ENCODE measurements around the gene PIGC. TPM values are rescaled to one million over a fixed set of nuclear protein-coding genes. Genes with fewer than 3 reads are reported as not detected.

The PIGC gene
- total RNA-seq, 2 donors from 2014 or later = 24.0 to 24.3 TPM

GRCh38 chr1:172465617-172466016, 21.7 kb upstream of the PIGC start:
- H3K4me1 Mint-ChIP-seq = peaks cover 15% of the 10 kb centered on the region
- H3K27me3 ChIP-seq (ENCODE audit: control insufficient read depth, insufficient read depth, low read length, poor library complexity, severe bottlenecking) = peaks cover 3% of the 10 kb centered on the region
- no peaks in the 10 kb centered on the region for H3K9me3 Mint-ChIP-seq

GRCh38 chr1:172460887-172461315, 17.0 kb upstream of the PIGC start:
- no peaks in the 10 kb centered on the region for H3K36me3 Mint-ChIP-seq (ENCODE audit: low read depth)
- no peaks in the 10 kb centered on the region for H3K4me1 ChIP-seq (ENCODE audit: control insufficient read depth, insufficient read depth, low read length)
- H3K36me3 ChIP-seq (ENCODE audit: control insufficient read depth, insufficient read depth, low read length) = no peaks in the 10 kb centered on the region
- no peak for DNase-seq
- H3K4me3 Mint-ChIP-seq = no peak overlapping the region
- no peak overlapping the region for H3K27ac Mint-ChIP-seq
- no peaks in the 10 kb centered on the region for H3K27me3 ChIP-seq (ENCODE audit: control insufficient read depth, insufficient read depth, low read length, poor library complexity, severe bottlenecking)
- peaks cover 10% of the 10 kb centered on the region for H3K4me1 Mint-ChIP-seq
- H3K9me3 Mint-ChIP-seq = no peaks in the 10 kb centered on the region
- peak overlapping the region; percentile 52 for H3K27ac ChIP-seq (ENCODE audit: low read depth, low read length)
- H3K4me3 ChIP-seq (ENCODE audit: low read length) = no peak overlapping the region
- WGBS, 2 experiments (ENCODE audit: insufficient coverage in 1 of 2, insufficient read length in 1 of 2) = 75 to 94% methylated on average over 1 of the region's 1 CpG
- no peaks in the 10 kb centered on the region for H3K9me3 ChIP-seq (ENCODE audit: control insufficient read depth, low read length)
- no peaks in the 10 kb centered on the region for H3K27me3 Mint-ChIP-seq (ENCODE audit: insufficient read depth)
- TF ChIP-seq, protein P1, sequence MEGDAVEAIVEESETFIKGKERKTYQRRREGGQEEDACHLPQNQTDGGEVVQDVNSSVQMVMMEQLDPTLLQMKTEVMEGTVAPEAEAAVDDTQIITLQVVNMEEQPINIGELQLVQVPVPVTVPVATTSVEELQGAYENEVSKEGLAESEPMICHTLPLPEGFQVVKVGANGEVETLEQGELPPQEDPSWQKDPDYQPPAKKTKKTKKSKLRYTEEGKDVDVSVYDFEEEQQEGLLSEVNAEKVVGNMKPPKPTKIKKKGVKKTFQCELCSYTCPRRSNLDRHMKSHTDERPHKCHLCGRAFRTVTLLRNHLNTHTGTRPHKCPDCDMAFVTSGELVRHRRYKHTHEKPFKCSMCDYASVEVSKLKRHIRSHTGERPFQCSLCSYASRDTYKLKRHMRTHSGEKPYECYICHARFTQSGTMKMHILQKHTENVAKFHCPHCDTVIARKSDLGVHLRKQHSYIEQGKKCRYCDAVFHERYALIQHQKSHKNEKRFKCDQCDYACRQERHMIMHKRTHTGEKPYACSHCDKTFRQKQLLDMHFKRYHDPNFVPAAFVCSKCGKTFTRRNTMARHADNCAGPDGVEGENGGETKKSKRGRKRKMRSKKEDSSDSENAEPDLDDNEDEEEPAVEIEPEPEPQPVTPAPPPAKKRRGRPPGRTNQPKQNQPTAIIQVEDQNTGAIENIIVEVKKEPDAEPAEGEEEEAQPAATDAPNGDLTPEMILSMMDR (conservative IDR thresholded peaks at IDR 0.05) = no peak
- H3K9ac ChIP-seq (ENCODE audit: extremely low read depth, low read length, poor library complexity, severe bottlenecking) = no peak overlapping the region

More at GRCh38 chr1:172465617-172466016, 21.7 kb upstream of the PIGC start:
- Histone ChIP-seq H3K4me1 (ENCODE audit: control insufficient read depth, insufficient read depth, low read length) (no peaks in the 10 kb centered on the region), H3K27ac (ENCODE audit: low read depth, low read length) (no peak overlapping the region), H3K36me3 (ENCODE audit: control insufficient read depth, insufficient read depth, low read length) (no peaks in the 10 kb centered on the region), H3K9ac (ENCODE audit: extremely low read depth, low read length, poor library complexity, severe bottlenecking) (no peak overlapping the region), H3K9me3 (ENCODE audit: control insufficient read depth, low read length) (no peaks in the 10 kb centered on the region), H3K4me3 (ENCODE audit: low read length) (no peak overlapping the region)
- DNase-seq = no peak
- TF ChIP-seq, protein P1 (conservative IDR thresholded peaks at IDR 0.05) = no peak
- 88 to 100% methylated on average over 1 of the region's 1 CpG for WGBS, 2 experiments (ENCODE audit: insufficient coverage in 1 of 2, insufficient read length in 1 of 2)
- Mint-ChIP-seq H3K27me3 (ENCODE audit: insufficient read depth) (peaks cover 2% of the 10 kb centered on the region), H3K4me3 (no peak overlapping the region), H3K36me3 (ENCODE audit: low read depth) (no peaks in the 10 kb centered on the region), H3K27ac (no peak overlapping the region)

- Histone ChIP-seq H3K36me3 (ENCODE audit: control insufficient read depth, insufficient read depth, low read length) (no peaks in the 10 kb centered on the region), H3K4me3 (ENCODE audit: low read length) (no peak overlapping the region), H3K27ac (ENCODE audit: low read depth, low read length) (no peak overlapping the region), H3K9me3 (ENCODE audit: control insufficient read depth, low read length) (no peaks in the 10 kb centered on the region), H3K27me3 (ENCODE audit: control insufficient read depth, insufficient read depth, low read length, poor library complexity, severe bottlenecking) (no peaks in the 10 kb centered on the region), H3K9ac (ENCODE audit: extremely low read depth, low read length, poor library complexity, severe bottlenecking) (no peak overlapping the region), H3K4me1 (ENCODE audit: control insufficient read depth, insufficient read depth, low read length) (no peaks in the 10 kb centered on the region)
- Mint-ChIP-seq H3K4me1 (peaks cover 10% of the 10 kb centered on the region), H3K4me3 (no peak overlapping the region), H3K9me3 (no peaks in the 10 kb centered on the region), H3K36me3 (ENCODE audit: low read depth) (no peaks in the 10 kb centered on the region), H3K27me3 (ENCODE audit: insufficient read depth) (no peaks in the 10 kb centered on the region), H3K27ac (no peak overlapping the region)
- DNase-seq = no peak
- TF ChIP-seq, protein P1 (conservative IDR thresholded peaks at IDR 0.05) = no peak
- WGBS, 2 experiments (ENCODE audit: insufficient coverage in 1 of 2, insufficient read length in 1 of 2) = 100% methylated on average over 1 of the region's 1 CpG; no CpG with 5 or more reads in 1 of the 2 experiments
These were observed 16.3 kb upstream of the PIGC start for GRCh38 chr1:172460177-172460576.
